ENCODE results near the gene C1QL1. TPM values are rescaled to one million over a fixed set of nuclear protein-coding genes. Genes with fewer than 3 reads are reported as not detected.

Gene C1QL1
- total RNA-seq, 1 experiment from 2014 or later = 3.5 TPM

- CTCF ChIA-PET = no interaction called here
Observed at GRCh38 chr17:44970136-44970741, 2.1 kb upstream of the C1QL1 start.

More at GRCh38 chr17:44970136-44970741, 2.1 kb upstream of the C1QL1 start:
- no peak overlapping the region for H3K4me3 ChIP-seq (replicated peaks in 1 of 2; ENCODE audit: low read depth in 1 of 2, low read length in 2 of 2)
- POLR2A ChIA-PET = no interaction called here
- no peak for DNase-seq (ENCODE audit: low read depth, low spot score)
- H3K27ac ChIP-seq (ENCODE audit: low read depth, low read length) = no peak overlapping the region
- H3K9ac ChIP-seq (ENCODE audit: low read length) = no peak overlapping the region
- no peak overlapping the region for H2AFZ ChIP-seq (ENCODE audit: low read depth, low read length, poor library complexity, severe bottlenecking)
- no peaks in the 10 kb centered on the region for H3K79me2 ChIP-seq (ENCODE audit: insufficient read depth, low read length)
- H3K4me2 ChIP-seq (ENCODE audit: low read length) = no peak overlapping the region
- H3K36me3 ChIP-seq (ENCODE audit: control insufficient read depth in 1 of 2, insufficient read depth in 2 of 2, low read length in 2 of 2) = no peaks in the 10 kb centered on the region
- H3K9me3 ChIP-seq (ENCODE audit: control insufficient read depth in 1 of 2, insufficient read depth in 1 of 2, low read depth in 1 of 2, low read length in 2 of 2) = no peaks in the 10 kb centered on the region
- no peaks in the 10 kb centered on the region for H3K27me3 ChIP-seq (ENCODE audit: insufficient read depth, low read length)
- ATAC-seq = no peak
- no TSS peak for BruUV-seq (replicated peaks)
- RAD21 ChIA-PET (ENCODE audit: low non-redundant PET in 1 of 2, low total read pairs in 2 of 2, uncharacterized antibody in 2 of 2, unreplicated experiment in 2 of 2) = no interaction called here
- H3K4me1 ChIP-seq (ENCODE audit: control insufficient read depth in 1 of 2, insufficient read depth in 2 of 2, low read length in 2 of 2) = peaks cover 6 to 24% of the 10 kb centered on the region in 2 experiments
- no peaks in the 10 kb centered on the region for H3K9me2 ChIP-seq (ENCODE audit: insufficient read depth)
- TF ChIP-seq POLR2A (IDR thresholded peaks at IDR 0.05; ENCODE audit: borderline replicate concordance, extremely low read depth, insufficient read depth, insufficient read length) = no peak
- TF ChIP-seq, protein P1, sequence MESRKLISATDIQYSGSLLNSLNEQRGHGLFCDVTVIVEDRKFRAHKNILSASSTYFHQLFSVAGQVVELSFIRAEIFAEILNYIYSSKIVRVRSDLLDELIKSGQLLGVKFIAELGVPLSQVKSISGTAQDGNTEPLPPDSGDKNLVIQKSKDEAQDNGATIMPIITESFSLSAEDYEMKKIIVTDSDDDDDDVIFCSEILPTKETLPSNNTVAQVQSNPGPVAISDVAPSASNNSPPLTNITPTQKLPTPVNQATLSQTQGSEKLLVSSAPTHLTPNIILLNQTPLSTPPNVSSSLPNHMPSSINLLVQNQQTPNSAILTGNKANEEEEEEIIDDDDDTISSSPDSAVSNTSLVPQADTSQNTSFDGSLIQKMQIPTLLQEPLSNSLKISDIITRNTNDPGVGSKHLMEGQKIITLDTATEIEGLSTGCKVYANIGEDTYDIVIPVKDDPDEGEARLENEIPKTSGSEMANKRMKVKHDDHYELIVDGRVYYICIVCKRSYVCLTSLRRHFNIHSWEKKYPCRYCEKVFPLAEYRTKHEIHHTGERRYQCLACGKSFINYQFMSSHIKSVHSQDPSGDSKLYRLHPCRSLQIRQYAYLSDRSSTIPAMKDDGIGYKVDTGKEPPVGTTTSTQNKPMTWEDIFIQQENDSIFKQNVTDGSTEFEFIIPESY (IDR thresholded peaks at IDR 0.05; ENCODE audit: extremely low read depth, insufficient replicate concordance, low read length) = no peak
- TF ChIP-seq FOSL1 (IDR thresholded peaks at IDR 0.05; ENCODE audit: low read depth) = no peak
- TF ChIP-seq POLR2AphosphoS5 (IDR thresholded peaks at IDR 0.05; ENCODE audit: low read depth, low read length) = no peak
- no peak for TF ChIP-seq TCF7L2 (IDR thresholded peaks at IDR 0.05; ENCODE audit: borderline replicate concordance, extremely low read depth, insufficient read depth, insufficient read length)
- no peak for TF ChIP-seq EZH2 (IDR thresholded peaks at IDR 0.05)
- TF ChIP-seq ATF3 (IDR thresholded peaks at IDR 0.05) = no peak
- no peak for TF ChIP-seq ELF1 (IDR thresholded peaks at IDR 0.05; ENCODE audit: borderline replicate concordance, low read depth)
- no peak for TF ChIP-seq CBX3 (IDR thresholded peaks at IDR 0.05; ENCODE audit: low read depth)
- no peak for TF ChIP-seq CEBPB (IDR thresholded peaks at IDR 0.05; ENCODE audit: low read depth)
- no peak for TF ChIP-seq ZFX (IDR thresholded peaks at IDR 0.05)
- TF ChIP-seq YY1 (IDR thresholded peaks at IDR 0.05; ENCODE audit: extremely low read depth, insufficient replicate concordance, low read depth, low read length) = no peak
- no peak for TF ChIP-seq SRF (IDR thresholded peaks at IDR 0.05; ENCODE audit: low read depth)
- TF ChIP-seq RAD21 (IDR thresholded peaks at IDR 0.05; ENCODE audit: low read depth) = no peak
- no peak for TF ChIP-seq SP1 (IDR thresholded peaks at IDR 0.05; ENCODE audit: low read depth)
- TF ChIP-seq, protein P2, sequence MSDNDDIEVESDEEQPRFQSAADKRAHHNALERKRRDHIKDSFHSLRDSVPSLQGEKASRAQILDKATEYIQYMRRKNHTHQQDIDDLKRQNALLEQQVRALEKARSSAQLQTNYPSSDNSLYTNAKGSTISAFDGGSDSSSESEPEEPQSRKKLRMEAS (IDR thresholded peaks at IDR 0.05) = no peak
- TF ChIP-seq, protein P3, sequence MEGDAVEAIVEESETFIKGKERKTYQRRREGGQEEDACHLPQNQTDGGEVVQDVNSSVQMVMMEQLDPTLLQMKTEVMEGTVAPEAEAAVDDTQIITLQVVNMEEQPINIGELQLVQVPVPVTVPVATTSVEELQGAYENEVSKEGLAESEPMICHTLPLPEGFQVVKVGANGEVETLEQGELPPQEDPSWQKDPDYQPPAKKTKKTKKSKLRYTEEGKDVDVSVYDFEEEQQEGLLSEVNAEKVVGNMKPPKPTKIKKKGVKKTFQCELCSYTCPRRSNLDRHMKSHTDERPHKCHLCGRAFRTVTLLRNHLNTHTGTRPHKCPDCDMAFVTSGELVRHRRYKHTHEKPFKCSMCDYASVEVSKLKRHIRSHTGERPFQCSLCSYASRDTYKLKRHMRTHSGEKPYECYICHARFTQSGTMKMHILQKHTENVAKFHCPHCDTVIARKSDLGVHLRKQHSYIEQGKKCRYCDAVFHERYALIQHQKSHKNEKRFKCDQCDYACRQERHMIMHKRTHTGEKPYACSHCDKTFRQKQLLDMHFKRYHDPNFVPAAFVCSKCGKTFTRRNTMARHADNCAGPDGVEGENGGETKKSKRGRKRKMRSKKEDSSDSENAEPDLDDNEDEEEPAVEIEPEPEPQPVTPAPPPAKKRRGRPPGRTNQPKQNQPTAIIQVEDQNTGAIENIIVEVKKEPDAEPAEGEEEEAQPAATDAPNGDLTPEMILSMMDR (IDR thresholded peaks at IDR 0.05 in 2 of 3, conservative IDR thresholded peaks at IDR 0.05 in 1 of 3; ENCODE audit: borderline replicate concordance in 1 of 3, insufficient read depth in 1 of 3, low read depth in 2 of 3, low read length in 2 of 3) = no peak
- TF ChIP-seq SIN3A (IDR thresholded peaks at IDR 0.05; ENCODE audit: low read depth) = no peak
- no peak for TF ChIP-seq JUND (IDR thresholded peaks at IDR 0.05)
- intact Hi-C loops (cut with micrococcal nuclease) = no loop called here
- no peaks in the 10 kb centered on the region for H4K20me1 ChIP-seq (ENCODE audit: insufficient read depth)
